HepG2 (cell line): ENCODE measurements around the gene ITCH. TPM values are rescaled to one million over a fixed set of nuclear protein-coding genes. Genes with fewer than 3 reads are reported as not detected.
"Not testable (repeated sequence)": the region's sequence is repeated elsewhere in the genome, so short reads cannot be mapped to it uniquely, and the experiment has no call there.

Experiments
- ATAC-seq: fragments of 200-7000 bp; cut with Tn5 transposase; 3 replicates; pipeline ENCODE4 v1.9.1; 2020; ENCODE audit warnings: mild to moderate bottlenecking, moderate library complexity
- BruUV-seq: library from RNA; stranded (reverse); fragments of 400-500 nt; replicated peaks from 2 replicates; lab custom pipeline; 2021; lab: Mats Ljungman, UMichigan
- CTCF ChIA-PET: fragments of 300-600 bp; formaldehyde crosslinking; extraction: SDS; loops from one replicate; lab custom pipeline; 2021; ENCODE audit warnings: low total read pairs, inconsistent platforms, low intra/inter-chr PET ratio; lab: Yijun Ruan, JAX
- POLR2A ChIA-PET: fragments of 350-600 bp; sonication (Branson Sonifier 250); formaldehyde crosslinking; loops from one replicate; lab custom pipeline; 2020; ENCODE audit warnings: antibody characterized with exemption, inconsistent platforms; lab: Yijun Ruan, JAX
- DNase-seq: peaks from one replicate; pipeline ENCODE4 v3.0.0-alpha.2; 2015; ENCODE audit warnings: low spot score
- FAIRE-seq: peaks from 3 replicates; lab custom pipeline; 2011; peaks lifted over from hg19 to GRCh38; lab: Jason Lieb, UNC
- H2AFZ ChIP-seq: one replicate; pipeline ENCODE4 v1.6.1; 2011; ENCODE audit warnings: low read length, inconsistent platforms
- H3K27ac ChIP-seq: fragments of 300-600 bp; 3 replicates; pipeline ENCODE4 v1.8.0; 2011; ENCODE audit warnings: mixed run types, mild to moderate bottlenecking, mixed read lengths, low read length, inconsistent platforms; ENCODE audit not compliant: insufficient read depth; ENCODE audit errors: extremely low read length
- H3K27me3 ChIP-seq, 2 experiments: fragments of 200-600 bp in 1 of 2; 2 replicates in 1 of 2; 3 replicates in 1 of 2; pipeline versions ENCODE4 v1.6.0 to v1.8.0; 2011; ENCODE audit warnings: low read length in 2 of 2, mild to moderate bottlenecking in 2 of 2, moderate library complexity in 2 of 2, inconsistent platforms in 1 of 2; ENCODE audit not compliant: insufficient read depth in 2 of 2, control insufficient read depth in 1 of 2
- H3K36me3 ChIP-seq, 2 experiments: fragments of 200-600 bp in 1 of 2; replicated peaks in 1 of 2; 2 replicates in 1 of 2; 3 replicates in 1 of 2; pipeline versions ENCODE4 v1.5.1 to v1.8.0; 2011; ENCODE audit warnings: low read length in 2 of 2, inconsistent platforms in 1 of 2; ENCODE audit not compliant: insufficient read depth in 2 of 2, control insufficient read depth in 1 of 2
- H3K4me1 ChIP-seq: 2 replicates; pipeline ENCODE4 v1.5.1; 2012; ENCODE audit warnings: low read length, inconsistent platforms; ENCODE audit not compliant: insufficient read depth
- H3K4me2 ChIP-seq: 2 replicates; pipeline ENCODE4 v1.6.0; 2011; ENCODE audit warnings: low read depth, low read length, inconsistent platforms
- H3K4me3 ChIP-seq, 3 experiments: fragments of 200-600 bp in 1 of 3; sonication (generic), shearing (Covaris generic) in 1 of 3; replicated peaks in 1 of 3; 2 replicates each; pipeline ENCODE4 v1.5.1; 2011 to 2016; ENCODE audit warnings: low read length in 3 of 3, inconsistent platforms in 2 of 3, low read depth in 2 of 3, mild to moderate bottlenecking in 2 of 3, control low read depth in 1 of 3, mixed read lengths in 1 of 3; ENCODE audit not compliant: insufficient read depth in 1 of 3
- H3K79me2 ChIP-seq: one replicate; pipeline ENCODE4 v1.6.1; 2011; ENCODE audit warnings: low read length, inconsistent platforms; ENCODE audit not compliant: insufficient read depth
- H3K9ac ChIP-seq: 2 replicates; pipeline ENCODE4 v1.6.0; 2011; ENCODE audit warnings: mild to moderate bottlenecking, low read depth, low read length, inconsistent platforms; ENCODE audit not compliant: insufficient read depth
- H3K9me3 ChIP-seq: 2 replicates; pipeline ENCODE4 v1.5.1; 2012; ENCODE audit warnings: mild to moderate bottlenecking, low read length
- H4K20me1 ChIP-seq: 2 replicates; pipeline ENCODE4 v1.6.0; 2011; ENCODE audit warnings: inconsistent platforms, mild to moderate bottlenecking, low read length, moderate library complexity; ENCODE audit not compliant: insufficient read depth
- MAFF ChIP-seq: IDR thresholded peaks from 2 replicates; pipeline ENCODE4 v1.6.1; 2011; ENCODE audit warnings: low read depth, low read length, improper control_type of control experiment
- MAFK ChIP-seq, 2 experiments: IDR thresholded peaks in 1 of 2; conservative IDR thresholded peaks in 1 of 2; 2 replicates each; pipeline ENCODE4 v1.6.1; 2011; ENCODE audit warnings: improper control_type of control experiment in 2 of 2, low read length in 2 of 2
- PHF21A ChIP-seq: sonication (generic); formaldehyde crosslinking; IDR thresholded peaks from 2 replicates; pipeline ENCODE4 v1.5.0; 2020; ENCODE audit warnings: mild to moderate bottlenecking, missing genetic modification reagents
- RBFOX2 ChIP-seq: fragments of 200-400 bp; formaldehyde crosslinking; IDR thresholded peaks from 2 replicates; pipeline ENCODE4 v1.6.1; 2017; ENCODE audit warnings: low read depth, mild to moderate bottlenecking, low read length
- ZBTB3 ChIP-seq: sonication (generic); formaldehyde crosslinking; IDR thresholded peaks from 2 replicates; pipeline ENCODE4 v1.4.0; 2020; ENCODE audit warnings: low read depth, mild to moderate bottlenecking, moderate library complexity, missing genetic modification reagents, borderline replicate concordance
- ZFP37 ChIP-seq: sonication (generic); formaldehyde crosslinking; IDR thresholded peaks from 2 replicates; pipeline ENCODE4 v1.4.0; 2020; ENCODE audit warnings: missing genetic modification reagents, borderline replicate concordance
- ZNF33A ChIP-seq: sonication (generic); formaldehyde crosslinking; IDR thresholded peaks from 2 replicates; pipeline ENCODE4 v1.5.1; 2020; ENCODE audit warnings: missing genetic modification reagents, mild to moderate bottlenecking, moderate library complexity, borderline replicate concordance
- ZNF460 ChIP-seq: sonication (generic); formaldehyde crosslinking; IDR thresholded peaks from 2 replicates; pipeline ENCODE4 v1.5.1; 2020; ENCODE audit warnings: missing genetic modification reagents, mild to moderate bottlenecking, borderline replicate concordance
- ZNF512B ChIP-seq: sonication (generic); formaldehyde crosslinking; IDR thresholded peaks from 2 replicates; pipeline ENCODE4 v1.5.1; 2020; ENCODE audit warnings: missing genetic modification reagents, mild to moderate bottlenecking, borderline replicate concordance
- WGBS: methylation state at CpG from one replicate; pipeline ENCODE4 v1.1.6; 2017; ENCODE audit warnings: low lambda C conversion rate; 5-methylcytosine and 5-hydroxymethylcytosine counted together
- in situ Hi-C: cut with HindIII; loops from 2 replicates; pipeline ENCODE4 v1.10.0; 2017; ENCODE audit warnings: low pct_unique_long_range_greater_than_20kb; ENCODE audit not compliant: extremely low pct_ligation_motif_present
- intact Hi-C: fragments of 100-400 bp; cut with micrococcal nuclease; formaldehyde crosslinking; loops from one replicate; pipeline ENCODE4 v1.10.0; 2022; ENCODE audit not compliant: unreplicated experiment
- polyA plus RNA-seq, 8 experiments: library from polyadenylated mRNA; depleted of rRNA in 3 of 8; stranded (reverse) in 7 of 8; unstranded in 1 of 8; fragments of >200 nt; fragmentation: Illumina TruSeq in 4 of 8; extraction: Trizol in 4 of 8; gene quantifications; 2 replicates each; pipeline versions ENCODE4 v1.2.1 to v1.2.3, GENCODE V29; 2011 to 2016; ENCODE audit warnings: low read depth in 4 of 8, missing spikeins in 1 of 8, mixed read lengths in 1 of 8; ENCODE audit not compliant: insufficient read depth in 1 of 8
- total RNA-seq, 5 experiments: library from RNA; depleted of rRNA; stranded (reverse); fragments of >200 nt; fragmentation: Illumina TruSeq; extraction: Trizol; gene quantifications; 2 replicates each; pipeline ENCODE4 v1.2.3, GENCODE V29; 2016; ENCODE audit warnings: low read depth in 1 of 5

ITCH gene
- total and polyA plus RNA-seq, 2 of the 13 experiments (the other 11 are each of a cell fraction or from before 2014, with no cell fraction given), result 20.5 to 112 TPM

GRCh38 chr20:34367911-34368310, 4.8 kb downstream of the ITCH start:
- intact Hi-C loops, result loop anchor here (5.0 kb wide), 1 partner anchor 39 kb away; no protein-coding TSS in a partner anchor
- H3K4me2 ChIP-seq, DNase-seq, H3K27me3 ChIP-seq, H3K4me3 ChIP-seq, H3K9me3 ChIP-seq, H3K9ac ChIP-seq, H2AFZ ChIP-seq, CTCF ChIA-PET, FAIRE-seq, BruUV-seq, H3K27ac ChIP-seq, ATAC-seq, in situ Hi-C loops: not testable (repeated sequence)
- TF ChIP-seq ZNF460 (CRISPR knock-in tag) (peak; percentile 69), RBFOX2 (0 out of 2 replicates have a peak, but pooled peaks have one; percentile 23), PHF21A (CRISPR knock-in tag) (0 out of 2 replicates have a peak, but pooled peaks have one; percentile 9), ZNF33A (CRISPR knock-in tag) (peak; percentile 68; the same call in 1 of the 2 replicates)
- peaks cover 48% of the 10 kb centered on the region for H3K4me1 ChIP-seq
- H3K36me3 ChIP-seq, result peaks cover 17 to 32% of the 10 kb centered on the region in 2 experiments
- POLR2A ChIA-PET, result interaction anchor here (0.8 to 3.1 kb wide), 2 partner anchors 8 to 56 kb away, joined by 3 to 20 read pairs; no protein-coding TSS in a partner anchor
- peaks cover 78% of the 10 kb centered on the region for H3K79me2 ChIP-seq
- 95% methylated on average over 9 of the region's 9 CpGs for WGBS
- peaks cover 40% of the 10 kb centered on the region for H4K20me1 ChIP-seq

- FAIRE-seq, result no peak
- 90% methylated on average over 4 of the region's 4 CpGs for WGBS
- H2AFZ ChIP-seq, result no peak overlapping the region
- no peak overlapping the region for H3K4me2 ChIP-seq
- BruUV-seq, result no TSS peak
- ChIA-PET CTCF (interaction anchor here (0.9 kb wide), 1 partner anchor 55 kb away, joined by 4 read pairs; no protein-coding TSS in a partner anchor), POLR2A (interaction anchor here (3.1 kb wide), 1 partner anchor 57 kb away, joined by 20 read pairs; no protein-coding TSS in a partner anchor)
- ATAC-seq, result no peak
- H3K27ac ChIP-seq, result peak overlapping the region; percentile 15
- H3K27me3 ChIP-seq, result no peaks in the 10 kb centered on the region; a peak in 1 of 5 replicates
- peaks cover 48% of the 10 kb centered on the region for H3K4me1 ChIP-seq
- H3K9me3 ChIP-seq, result no peaks in the 10 kb centered on the region
- H3K79me2 ChIP-seq, result peaks cover 79% of the 10 kb centered on the region
- intact Hi-C loops, result loop anchor here (5.0 kb wide), 1 partner anchor 39 kb away; no protein-coding TSS in a partner anchor
- TF ChIP-seq ZBTB3 (CRISPR knock-in tag) (0 out of 2 replicates have a peak, but pooled peaks have one; percentile 39), ZNF512B (CRISPR knock-in tag) (no peak), MAFK (conservative IDR thresholded peaks at IDR 0.05 in 1 of 2, IDR thresholded peaks at IDR 0.05 in 1 of 2; ENCODE audit: low read length in 2 of 2) (peak; percentile 58 to 72), ZFP37 (CRISPR knock-in tag) (no peak), MAFF (peak; percentile 51; the same call in 1 of the 2 replicates)
- H3K36me3 ChIP-seq, result peaks cover 17 to 38% of the 10 kb centered on the region in 2 experiments
- H3K4me3 ChIP-seq, result no peak overlapping the region
- H3K9ac ChIP-seq, result no peak overlapping the region
- no peak for DNase-seq
- H4K20me1 ChIP-seq, result peaks cover 40% of the 10 kb centered on the region
- in situ Hi-C loops, result no loop called here
Measured at GRCh38 chr20:34368547-34368946, 5.5 kb downstream of the ITCH start.
